ENCODE data around the gene KDM1B.

- TF ChIP-seq, protein P1, sequence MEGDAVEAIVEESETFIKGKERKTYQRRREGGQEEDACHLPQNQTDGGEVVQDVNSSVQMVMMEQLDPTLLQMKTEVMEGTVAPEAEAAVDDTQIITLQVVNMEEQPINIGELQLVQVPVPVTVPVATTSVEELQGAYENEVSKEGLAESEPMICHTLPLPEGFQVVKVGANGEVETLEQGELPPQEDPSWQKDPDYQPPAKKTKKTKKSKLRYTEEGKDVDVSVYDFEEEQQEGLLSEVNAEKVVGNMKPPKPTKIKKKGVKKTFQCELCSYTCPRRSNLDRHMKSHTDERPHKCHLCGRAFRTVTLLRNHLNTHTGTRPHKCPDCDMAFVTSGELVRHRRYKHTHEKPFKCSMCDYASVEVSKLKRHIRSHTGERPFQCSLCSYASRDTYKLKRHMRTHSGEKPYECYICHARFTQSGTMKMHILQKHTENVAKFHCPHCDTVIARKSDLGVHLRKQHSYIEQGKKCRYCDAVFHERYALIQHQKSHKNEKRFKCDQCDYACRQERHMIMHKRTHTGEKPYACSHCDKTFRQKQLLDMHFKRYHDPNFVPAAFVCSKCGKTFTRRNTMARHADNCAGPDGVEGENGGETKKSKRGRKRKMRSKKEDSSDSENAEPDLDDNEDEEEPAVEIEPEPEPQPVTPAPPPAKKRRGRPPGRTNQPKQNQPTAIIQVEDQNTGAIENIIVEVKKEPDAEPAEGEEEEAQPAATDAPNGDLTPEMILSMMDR (tag by site-specific recombination; IDR thresholded peaks at IDR 0.05): no peak; the same call in 1 of the 2 replicates
- no peak for TF ChIP-seq ZNF24 (tag by site-specific recombination; IDR thresholded peaks at IDR 0.05)
- no peak for TF ChIP-seq SP7 (tag by site-specific recombination; IDR thresholded peaks at IDR 0.05)
- TF ChIP-seq, protein P2, sequence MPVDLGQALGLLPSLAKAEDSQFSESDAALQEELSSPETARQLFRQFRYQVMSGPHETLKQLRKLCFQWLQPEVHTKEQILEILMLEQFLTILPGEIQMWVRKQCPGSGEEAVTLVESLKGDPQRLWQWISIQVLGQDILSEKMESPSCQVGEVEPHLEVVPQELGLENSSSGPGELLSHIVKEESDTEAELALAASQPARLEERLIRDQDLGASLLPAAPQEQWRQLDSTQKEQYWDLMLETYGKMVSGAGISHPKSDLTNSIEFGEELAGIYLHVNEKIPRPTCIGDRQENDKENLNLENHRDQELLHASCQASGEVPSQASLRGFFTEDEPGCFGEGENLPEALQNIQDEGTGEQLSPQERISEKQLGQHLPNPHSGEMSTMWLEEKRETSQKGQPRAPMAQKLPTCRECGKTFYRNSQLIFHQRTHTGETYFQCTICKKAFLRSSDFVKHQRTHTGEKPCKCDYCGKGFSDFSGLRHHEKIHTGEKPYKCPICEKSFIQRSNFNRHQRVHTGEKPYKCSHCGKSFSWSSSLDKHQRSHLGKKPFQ (tag by site-specific recombination; IDR thresholded peaks at IDR 0.05): no peak
- no peak for TF ChIP-seq ZBTB44 (tag by site-specific recombination; IDR thresholded peaks at IDR 0.05)
- TF ChIP-seq, protein P3, sequence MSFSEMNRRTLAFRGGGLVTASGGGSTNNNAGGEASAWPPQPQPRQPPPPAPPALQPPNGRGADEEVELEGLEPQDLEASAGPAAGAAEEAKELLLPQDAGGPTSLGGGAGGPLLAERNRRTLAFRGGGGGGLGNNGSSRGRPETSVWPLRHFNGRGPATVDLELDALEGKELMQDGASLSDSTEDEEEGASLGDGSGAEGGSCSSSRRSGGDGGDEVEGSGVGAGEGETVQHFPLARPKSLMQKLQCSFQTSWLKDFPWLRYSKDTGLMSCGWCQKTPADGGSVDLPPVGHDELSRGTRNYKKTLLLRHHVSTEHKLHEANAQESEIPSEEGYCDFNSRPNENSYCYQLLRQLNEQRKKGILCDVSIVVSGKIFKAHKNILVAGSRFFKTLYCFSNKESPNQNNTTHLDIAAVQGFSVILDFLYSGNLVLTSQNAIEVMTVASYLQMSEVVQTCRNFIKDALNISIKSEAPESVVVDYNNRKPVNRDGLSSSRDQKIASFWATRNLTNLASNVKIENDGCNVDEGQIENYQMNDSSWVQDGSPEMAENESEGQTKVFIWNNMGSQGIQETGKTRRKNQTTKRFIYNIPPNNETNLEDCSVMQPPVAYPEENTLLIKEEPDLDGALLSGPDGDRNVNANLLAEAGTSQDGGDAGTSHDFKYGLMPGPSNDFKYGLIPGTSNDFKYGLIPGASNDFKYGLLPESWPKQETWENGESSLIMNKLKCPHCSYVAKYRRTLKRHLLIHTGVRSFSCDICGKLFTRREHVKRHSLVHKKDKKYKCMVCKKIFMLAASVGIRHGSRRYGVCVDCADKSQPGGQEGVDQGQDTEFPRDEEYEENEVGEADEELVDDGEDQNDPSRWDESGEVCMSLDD (tag by site-specific recombination; IDR thresholded peaks at IDR 0.05): no peak
- no peak for TF ChIP-seq ZBTB7A (tag by site-specific recombination; IDR thresholded peaks at IDR 0.05; ENCODE audit: low read depth)
- TF ChIP-seq ZNF548 (tag by site-specific recombination; IDR thresholded peaks at IDR 0.05): no peak
Measured at GRCh38 chr6:18155150-18155863, at the start of gene KDM1B.
